Mesothelial cell of epicardium (in vitro differentiated cells): ENCODE results near the gene TENM4. TPM values are rescaled to one million over a fixed set of nuclear protein-coding genes. Genes with fewer than 3 reads are reported as not detected.

ENCODE experiments used
- DNase-seq, 2 experiments: peaks; one replicate each; pipeline ENCODE4 v3.0.0; 2021; ENCODE audit warnings: low spot score in 2 of 2; ENCODE audit not compliant: unreplicated experiment in 2 of 2
- H3K27ac Mint-ChIP-seq: 2 replicates; pipeline ENCODE4 v1.8.0; 2021; ENCODE audit warnings: mixed read lengths
- H3K27me3 Mint-ChIP-seq: 2 replicates; pipeline ENCODE4 v1.8.0; 2021; ENCODE audit warnings: low read depth, mixed read lengths
- H3K36me3 Mint-ChIP-seq: 2 replicates; pipeline ENCODE4 v1.8.0; 2021; ENCODE audit warnings: mixed read lengths
- H3K4me1 Mint-ChIP-seq: 2 replicates; pipeline ENCODE4 v1.8.0; 2021; ENCODE audit warnings: mixed read lengths
- H3K4me3 Mint-ChIP-seq: 2 replicates; pipeline ENCODE4 v1.8.0; 2021; ENCODE audit warnings: mild to moderate bottlenecking, moderate library complexity, mixed read lengths
- H3K9me3 Mint-ChIP-seq: 2 replicates; pipeline ENCODE4 v1.8.0; 2021; ENCODE audit warnings: mixed read lengths
- CTCF ChIP-seq: fragments of 200-600 bp; sonication (generic); IDR thresholded peaks from one replicate; pipeline ENCODE4 v1.5.0; 2021; ENCODE audit warnings: antibody characterized with exemption; ENCODE audit not compliant: unreplicated experiment
- total RNA-seq: library from RNA; stranded (reverse); gene quantifications from 3 replicates; pipeline ENCODE4 v1.2.1, GENCODE V29; 2021

The TENM4 gene
- total RNA-seq, 1 donor from 2014 or later = 187 TPM

- Mint-ChIP-seq H3K27ac (no peak overlapping the region), H3K4me3 (no peak overlapping the region), H3K4me1 (no peaks in the 10 kb centered on the region), H3K27me3 (no peaks in the 10 kb centered on the region), H3K9me3 (peaks cover 3% of the 10 kb centered on the region), H3K36me3 (peaks cover 27% of the 10 kb centered on the region)
- DNase-seq = no peak
- no peak for TF ChIP-seq CTCF
These were observed 726.3 kb downstream of the TENM4 start for GRCh38 chr11:78714539-78714938.

- H3K27me3 Mint-ChIP-seq = no peaks in the 10 kb centered on the region
- no peak for TF ChIP-seq CTCF
- peaks cover 39% of the 10 kb centered on the region for H3K36me3 Mint-ChIP-seq
- no peaks in the 10 kb centered on the region for H3K4me1 Mint-ChIP-seq
- H3K27ac Mint-ChIP-seq = no peak overlapping the region
- no peak for DNase-seq
- H3K4me3 Mint-ChIP-seq = no peak overlapping the region
- peaks cover 3% of the 10 kb centered on the region for H3K9me3 Mint-ChIP-seq
These were observed 729.1 kb downstream of the TENM4 start for GRCh38 chr11:78711735-78712134.

- Mint-ChIP-seq H3K27me3 (no peaks in the 10 kb centered on the region), H3K4me1 (no peaks in the 10 kb centered on the region), H3K36me3 (peaks cover 46% of the 10 kb centered on the region), H3K4me3 (no peak overlapping the region), H3K27ac (no peak overlapping the region), H3K9me3 (peaks cover 3% of the 10 kb centered on the region)
- no peak for TF ChIP-seq CTCF
- no peak for DNase-seq
These were observed 730.4 kb downstream of the TENM4 start for GRCh38 chr11:78710417-78710816.

- Mint-ChIP-seq H3K4me3 (no peak overlapping the region), H3K4me1 (no peaks in the 10 kb centered on the region), H3K27ac (no peak overlapping the region), H3K9me3 (peaks cover 3% of the 10 kb centered on the region), H3K36me3 (peaks cover 49% of the 10 kb centered on the region), H3K27me3 (no peaks in the 10 kb centered on the region)
- no peak for TF ChIP-seq CTCF
- DNase-seq = no peak
These were observed 732.4 kb downstream of the TENM4 start for GRCh38 chr11:78708388-78708787.

- H3K27me3 Mint-ChIP-seq = no peaks in the 10 kb centered on the region
- H3K27ac Mint-ChIP-seq = no peak overlapping the region
- no peaks in the 10 kb centered on the region for H3K4me1 Mint-ChIP-seq
- peaks cover 52% of the 10 kb centered on the region for H3K36me3 Mint-ChIP-seq
- TF ChIP-seq CTCF = no peak
- DNase-seq = no peak
- no peak overlapping the region for H3K4me3 Mint-ChIP-seq
- H3K9me3 Mint-ChIP-seq = no peaks in the 10 kb centered on the region
These were observed 734.3 kb downstream of the TENM4 start for GRCh38 chr11:78706551-78706950.

- no peak for TF ChIP-seq CTCF
These were observed 736.0 kb downstream of the TENM4 start for GRCh38 chr11:78704811-78705210.

More at GRCh38 chr11:78704811-78705210, 736.0 kb downstream of the TENM4 start:
- no peaks in the 10 kb centered on the region for H3K27me3 Mint-ChIP-seq
- no peak overlapping the region for H3K27ac Mint-ChIP-seq
- DNase-seq = no peak
- H3K36me3 Mint-ChIP-seq = peaks cover 54% of the 10 kb centered on the region
- no peak overlapping the region for H3K4me3 Mint-ChIP-seq
- H3K9me3 Mint-ChIP-seq = no peaks in the 10 kb centered on the region
- H3K4me1 Mint-ChIP-seq = no peaks in the 10 kb centered on the region
